H1 (cell line): Measurements from ENCODE around the gene TRIM4. TPM values are rescaled to one million over a fixed set of nuclear protein-coding genes. Genes with fewer than 3 reads are reported as not detected.
A peak's percentile ranks its signal among the peaks of the same experiment; 100 is the strongest.

ENCODE experiments used
- CTCF ChIA-PET: fragments of 300-600 bp; sonication (Branson Sonifier 250); formaldehyde crosslinking; loops from one replicate; lab custom pipeline; 2021; ENCODE audit not compliant: partially characterized antibody; lab: Charles Lee
- POLR2A ChIA-PET: fragments of 300-600 bp; sonication (Branson Sonifier 250); formaldehyde crosslinking; loops from one replicate; lab custom pipeline; 2021; ENCODE audit warnings: inconsistent platforms; ENCODE audit not compliant: partially characterized antibody; lab: Charles Lee
- DNase-seq, 2 experiments: peaks; one replicate each; pipeline versions ENCODE4 v3.0.0 to v3.0.0-alpha.2; 2010 to 2022; ENCODE audit warnings: low spot score in 2 of 2, low read depth in 1 of 2, mixed read lengths in 1 of 2
- FAIRE-seq: peaks from 2 replicates; lab custom pipeline; 2011; peaks lifted over from hg19 to GRCh38; lab: Jason Lieb, UNC
- H2AFZ ChIP-seq: 2 replicates; pipeline ENCODE4 v1.8.1; 2012; ENCODE audit warnings: low read length, inconsistent platforms
- H2AK5ac ChIP-seq: 2 replicates; pipeline ENCODE4 v1.6.1; 2013; ENCODE audit warnings: low read depth, low read length
- H2BK120ac ChIP-seq: replicated peaks from 2 replicates; pipeline ENCODE3; 2013; ENCODE audit warnings: low read depth, low read length, inconsistent platforms
- H2BK12ac ChIP-seq: 2 replicates; pipeline ENCODE4 v1.6.1; 2013; ENCODE audit warnings: low read depth, low read length
- H2BK15ac ChIP-seq: 2 replicates; pipeline ENCODE4 v1.6.1; 2013; ENCODE audit warnings: low read length
- H2BK20ac ChIP-seq: 2 replicates; pipeline ENCODE4 v1.6.1; 2013; ENCODE audit warnings: low read length
- H2BK5ac ChIP-seq: 2 replicates; pipeline ENCODE4 v1.6.1; 2013; ENCODE audit warnings: low read depth, low read length
- H3K14ac ChIP-seq: 2 replicates; pipeline ENCODE4 v1.6.1; 2013; ENCODE audit warnings: inconsistent platforms; ENCODE audit not compliant: insufficient read length
- H3K18ac ChIP-seq: 2 replicates; pipeline ENCODE4 v1.6.1; 2013; ENCODE audit warnings: low read length; ENCODE audit errors: extremely low read depth
- H3K23ac ChIP-seq: 2 replicates; pipeline ENCODE4 v1.6.1; 2013; ENCODE audit warnings: inconsistent platforms; ENCODE audit not compliant: insufficient read length
- H3K23me2 ChIP-seq: 2 replicates; pipeline ENCODE4 v1.6.1; 2013; ENCODE audit warnings: low read depth, low read length
- H3K27ac ChIP-seq: 2 replicates; pipeline ENCODE4 v1.6.1; 2011; ENCODE audit warnings: low read depth, low read length, inconsistent platforms
- H3K27me3 ChIP-seq, 4 experiments: replicated peaks in 1 of 4; 1 replicate in 1 of 4; 2 replicates in 3 of 4; pipeline versions ENCODE4 v1.6.1 to v1.8.1; 2011 to 2013; ENCODE audit warnings: low read length in 3 of 4, mild to moderate bottlenecking in 3 of 4, inconsistent platforms in 2 of 4, mixed read lengths in 2 of 4, moderate library complexity in 1 of 4; ENCODE audit not compliant: control insufficient read depth in 3 of 4, insufficient read depth in 3 of 4; ENCODE audit errors: extremely low read depth in 1 of 4
- H3K36me3 ChIP-seq, 4 experiments: 2 replicates each; pipeline versions ENCODE4 v1.6.1 to v1.8.1; 2011 to 2013; ENCODE audit warnings: mild to moderate bottlenecking in 4 of 4, low read length in 3 of 4, moderate library complexity in 2 of 4, control low read depth in 1 of 4, inconsistent platforms in 1 of 4; ENCODE audit not compliant: insufficient read depth in 4 of 4, control insufficient read depth in 2 of 4
- H3K4ac ChIP-seq: replicated peaks from 2 replicates; pipeline ENCODE3; 2013; ENCODE audit warnings: low read length, low read depth, mixed read lengths, inconsistent platforms; ENCODE audit not compliant: insufficient read length
- H3K4me1 ChIP-seq, 4 experiments: replicated peaks in 1 of 4; 1 replicate in 1 of 4; 2 replicates in 3 of 4; pipeline versions ENCODE4 v1.6.1 to v1.8.1; 2011 to 2013; ENCODE audit warnings: low read length in 3 of 4, inconsistent platforms in 2 of 4, mixed read lengths in 1 of 4; ENCODE audit not compliant: insufficient read depth in 4 of 4, control insufficient read depth in 3 of 4
- H3K4me2 ChIP-seq, 2 experiments: 2 replicates each; pipeline versions ENCODE4 v1.6.1 to v1.8.1; 2011 to 2013; ENCODE audit warnings: low read depth in 2 of 2, low read length in 2 of 2, control low read depth in 1 of 2, inconsistent platforms in 1 of 2, mild to moderate bottlenecking in 1 of 2; ENCODE audit not compliant: insufficient read depth in 1 of 2
- H3K4me3 ChIP-seq, 4 experiments: fragments of 200-600, 300-600 bp in 1 of 4; sonication (generic), shearing (Covaris generic), sonication (Bioruptor Twin) in 1 of 4; 2 replicates each; pipeline versions ENCODE4 v1.5.1 to v1.8.1; 2011 to 2016; ENCODE audit warnings: low read length in 4 of 4, low read depth in 3 of 4, control low read depth in 2 of 4, inconsistent platforms in 2 of 4, mild to moderate bottlenecking in 2 of 4, mixed read lengths in 1 of 4, moderate library complexity in 1 of 4; ENCODE audit not compliant: insufficient read depth in 2 of 4; ENCODE audit errors: extremely low read depth in 1 of 4
- H3K56ac ChIP-seq: replicated peaks from 2 replicates; pipeline ENCODE3; 2013; ENCODE audit warnings: low read depth, mild to moderate bottlenecking, mixed read lengths, low read length, inconsistent platforms; ENCODE audit not compliant: insufficient read length
- H3K79me1 ChIP-seq: 2 replicates; pipeline ENCODE4 v1.6.1; 2013; ENCODE audit warnings: low read depth, low read length, control low read depth
- H3K79me2 ChIP-seq, 2 experiments: 2 replicates each; pipeline versions ENCODE4 v1.6.1 to v1.8.1; 2012 to 2013; ENCODE audit warnings: low read length in 2 of 2, mild to moderate bottlenecking in 2 of 2, inconsistent platforms in 1 of 2; ENCODE audit not compliant: insufficient read depth in 2 of 2, control insufficient read depth in 1 of 2
- H3K9ac ChIP-seq, 4 experiments: replicated peaks in 1 of 4; 1 replicate in 1 of 4; 2 replicates in 3 of 4; pipeline versions ENCODE4 v1.6.1 to v1.8.1; 2011 to 2013; ENCODE audit warnings: low read depth in 3 of 4, low read length in 3 of 4, control low read depth in 2 of 4, mild to moderate bottlenecking in 2 of 4, moderate library complexity in 2 of 4, inconsistent platforms in 1 of 4; ENCODE audit errors: extremely low read depth in 1 of 4
- H3K9me3 ChIP-seq, 2 experiments: 2 replicates each; pipeline versions ENCODE4 v1.6.1 to v1.8.1; 2012 to 2013; ENCODE audit warnings: mild to moderate bottlenecking in 2 of 2, moderate library complexity in 2 of 2, control low read depth in 1 of 2, inconsistent platforms in 1 of 2, low read depth in 1 of 2, low read length in 1 of 2, mixed read lengths in 1 of 2; ENCODE audit not compliant: insufficient read depth in 2 of 2
- H4K20me1 ChIP-seq, 2 experiments: replicated peaks in 1 of 2; 2 replicates each; pipeline versions ENCODE3 to v1.8.1; 2011 to 2013; ENCODE audit warnings: inconsistent platforms in 2 of 2, low read length in 2 of 2, mild to moderate bottlenecking in 1 of 2; ENCODE audit not compliant: insufficient read depth in 2 of 2, control insufficient read depth in 1 of 2
- H4K5ac ChIP-seq: 2 replicates; pipeline ENCODE4 v1.6.1; 2013; ENCODE audit warnings: low read length, low read depth, mixed read lengths, inconsistent platforms; ENCODE audit not compliant: insufficient read length
- H4K8ac ChIP-seq: 2 replicates; pipeline ENCODE4 v1.8.0; 2013; ENCODE audit warnings: mild to moderate bottlenecking, moderate library complexity, low read length, inconsistent platforms; ENCODE audit not compliant: insufficient read depth; ENCODE audit errors: extremely low read depth
- H4K91ac ChIP-seq: replicated peaks from 2 replicates; pipeline ENCODE3; 2013; ENCODE audit warnings: low read length, mixed read lengths, inconsistent platforms; ENCODE audit not compliant: insufficient read length
- BCL11A ChIP-seq, 2 experiments: IDR thresholded peaks; one replicate each; pipeline ENCODE4 v1.6.1; 2011; ENCODE audit warnings: low read depth in 2 of 2, low read length in 2 of 2, mild to moderate bottlenecking in 2 of 2
- CHD1 ChIP-seq: IDR thresholded peaks from 2 replicates; pipeline ENCODE4 v1.6.1; 2012; ENCODE audit warnings: low read depth, low read length, improper control_type of control experiment
- KDM1A ChIP-seq: fragments of 200-600, 300-600 bp; sonication (generic); IDR thresholded peaks from 2 replicates; pipeline ENCODE4 v1.7.1; 2016; ENCODE audit warnings: mild to moderate bottlenecking, low read length, borderline replicate concordance
- KDM4A ChIP-seq: IDR thresholded peaks from one replicate; pipeline ENCODE4 v1.7.1; 2012; ENCODE audit warnings: low read depth, mild to moderate bottlenecking, moderate library complexity, low read length, inconsistent platforms; ENCODE audit not compliant: severe bottlenecking
- MAFK ChIP-seq: IDR thresholded peaks from 2 replicates; pipeline ENCODE4 v1.6.1; 2012; ENCODE audit warnings: low read depth, mild to moderate bottlenecking, improper control_type of control experiment, low read length
- RBBP5 ChIP-seq: IDR thresholded peaks from 2 replicates; pipeline ENCODE4 v1.7.1; 2012; ENCODE audit warnings: low read depth, mild to moderate bottlenecking, inconsistent platforms, low read length, moderate library complexity, borderline replicate concordance
- SIN3A ChIP-seq, 2 experiments: IDR thresholded peaks in 1 of 2; conservative IDR thresholded peaks in 1 of 2; 2 replicates each; pipeline ENCODE4 v1.6.1; 2011 to 2012; ENCODE audit warnings: low read length in 2 of 2, improper control_type of control experiment in 1 of 2, low read depth in 1 of 2, mild to moderate bottlenecking in 1 of 2
- SP2 ChIP-seq: IDR thresholded peaks from 2 replicates; pipeline ENCODE4 v1.6.1; 2012; ENCODE audit warnings: mild to moderate bottlenecking, low read length, inconsistent platforms
- TAF1 ChIP-seq: IDR thresholded peaks from 2 replicates; pipeline ENCODE4 v1.6.1; 2011; ENCODE audit warnings: mild to moderate bottlenecking, low read depth, low read length
- TEAD4 ChIP-seq: IDR thresholded peaks from 2 replicates; pipeline ENCODE4 v1.6.1; 2012; ENCODE audit warnings: low read depth, low read length, inconsistent platforms, mixed read lengths
- YY1 ChIP-seq: IDR thresholded peaks from 2 replicates; pipeline ENCODE4 v1.6.1; 2011; ENCODE audit warnings: low read depth, mild to moderate bottlenecking, low read length
- WGBS, 2 experiments: shearing (Covaris generic) in 1 of 2; methylation state at CpG; one replicate each; pipeline versions ENCODE4 v1.1.6 to v1.1.7; 2013 to 2015; ENCODE audit warnings: low lambda C conversion rate in 2 of 2, mixed read lengths in 2 of 2, inconsistent platforms in 1 of 2, low coverage in 1 of 2, missing lambda C conversion rate in 1 of 2; ENCODE audit not compliant: insufficient replicate concordance in 2 of 2, insufficient coverage in 1 of 2, insufficient read length in 1 of 2; ENCODE audit errors: extremely low coverage in 1 of 2, missing lambda C conversion rate in 1 of 2; 5-methylcytosine and 5-hydroxymethylcytosine counted together
- polyA plus RNA-seq, 7 experiments: library from polyadenylated mRNA; depleted of rRNA in 3 of 7; stranded (reverse) in 5 of 7; unstranded in 2 of 7; fragments of >200 nt in 5 of 7; fragments of 200-250 nt in 2 of 7; gene quantifications; 1 replicate in 5 of 7; 2 replicates in 1 of 7; 4 replicates in 1 of 7; pipeline versions ENCODE4 v1.2.1 to v1.2.3, GENCODE V29; 2011 to 2013; ENCODE audit warnings: missing spikeins in 2 of 7, mixed read lengths in 2 of 7
- total RNA-seq: library from RNA; stranded (reverse); fragmentation: NEBNext Ultra II Directional; extraction: Animal tissue kit (Norgen Biotek cat#: 25700); gene quantifications from 2 replicates; pipeline ENCODE4 v1.2.1, GENCODE V29; 2021

The TRIM4 gene
- total and polyA plus RNA-seq, 2 of the 8 experiments (the other 6 are each of a cell fraction or from before 2014, with no cell fraction given), result 0.03 to 7.3 TPM

DNA sequence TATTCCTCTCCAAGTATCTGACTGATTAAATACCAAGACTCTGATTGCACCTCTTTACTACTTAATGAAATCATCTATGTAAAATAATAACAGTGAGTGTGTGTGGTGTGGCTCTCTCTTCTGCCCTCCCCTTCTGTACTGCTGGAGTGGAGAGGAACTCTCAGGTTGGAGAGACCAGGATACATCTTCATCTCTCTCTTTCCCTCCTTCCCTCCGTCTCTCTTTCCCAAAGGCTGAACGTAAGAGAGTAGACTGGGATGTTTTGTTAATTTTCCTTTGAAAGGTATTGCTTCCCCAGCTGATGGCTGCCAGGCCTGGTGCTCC is 10.4 kb upstream of the TRIM4 start:
- Histone ChIP-seq H3K23ac (no peak overlapping the region), H3K27me3 (no peaks in the 10 kb centered on the region), H3K4me1 (peaks cover 2 to 10% (median 4%) of the 10 kb centered on the region in 4 experiments; a peak in 5 of 7 replicates), H2BK120ac (no peak overlapping the region), H2BK5ac (peak overlapping the region; percentile 9; the same call in 1 of the 2 replicates), H3K14ac (no peak overlapping the region), H3K9me3 (no peaks in the 10 kb centered on the region), H3K4me3 (peak overlapping the region in 2 of 4 experiments; percentile 14 to 49; a peak in 3 of 8 replicates), H4K5ac (peak overlapping the region; percentile 28), H2BK12ac (peak overlapping the region; percentile 42; the same call in 1 of the 2 replicates), H3K9ac (no peak overlapping the region), H3K4me2 (peak overlapping the region; percentile 9 to 48), H4K20me1 (no peaks in the 10 kb centered on the region), H3K4ac (peak overlapping the region; percentile 96), H2AFZ (0 out of 2 replicates have a peak overlapping the region, but pooled peaks have one; percentile 6), H2BK20ac (peak overlapping the region; percentile 49; the same call in 1 of the 2 replicates), H3K79me2 (no peaks in the 10 kb centered on the region), H3K18ac (no peak overlapping the region), H4K8ac (no peak overlapping the region), H3K23me2 (no peaks in the 10 kb centered on the region), H3K56ac (no peak overlapping the region), H3K27ac (no peak overlapping the region), H3K79me1 (no peaks in the 10 kb centered on the region), H4K91ac (peak overlapping the region; percentile 84), H3K36me3 (no peaks in the 10 kb centered on the region), H2BK15ac (peak overlapping the region; percentile 4; the same call in 1 of the 2 replicates), H2AK5ac (no peak overlapping the region)
- TF ChIP-seq CHD1 (no peak), KDM1A (no peak), KDM4A (no peak), RBBP5 (no peak), SIN3A (conservative IDR thresholded peaks at IDR 0.05 in 1 of 2, IDR thresholded peaks at IDR 0.05 in 1 of 2; ENCODE audit: low read depth in 1 of 2, low read length in 2 of 2) (no peak), TAF1 (no peak), SP2 (no peak), YY1 (no peak), BCL11A (IDR thresholded peaks at IDR 0.05; ENCODE audit: low read depth in 2 of 2, low read length in 2 of 2) (no peak), TEAD4 (no peak), MAFK (no peak)
- FAIRE-seq, result no peak
- ChIA-PET POLR2A (interaction anchor here (0.9 to 3.4 kb wide), 5 partner anchors 10 to 499 kb away, joined by 3 to 45 read pairs (median 8); partner anchors contain the start of genes AP4M1 and MCM7), CTCF (interaction anchor here (0.6 to 2.7 kb wide), 20 partner anchors 9 to 357 kb away, joined by 3 to 27 read pairs (median 5); partner anchors contain the start of gene ZSCAN21)
- no peak for DNase-seq
- WGBS, 2 experiments, result 71% methylated on average over 2 of the region's 2 CpGs; no CpG with 5 or more reads in 1 of the 2 experiments
